Dendritic cell treated with granulocyte-macrophage colony-stimulating factor and Interleukin-4, amounts not matched to agents 40 ng/mL and 50 ng/mL, for 4 days (primary cell): ENCODE measurements around the gene IGFBP5.

Experiments
- H3K27ac Mint-ChIP-seq: one replicate; pipeline ENCODE4 v1.8.0; 2022; ENCODE audit warnings: mild to moderate bottlenecking, mixed read lengths
- H3K27me3 Mint-ChIP-seq: one replicate; pipeline ENCODE4 v1.8.0; 2022; ENCODE audit warnings: mild to moderate bottlenecking, mixed read lengths
- H3K36me3 Mint-ChIP-seq: one replicate; pipeline ENCODE4 v1.8.0; 2022; ENCODE audit warnings: low read depth, mixed read lengths
- H3K4me1 Mint-ChIP-seq: one replicate; pipeline ENCODE4 v1.8.0; 2022; ENCODE audit warnings: low read depth, mixed read lengths
- H3K4me3 Mint-ChIP-seq: one replicate; pipeline ENCODE4 v1.8.0; 2022; ENCODE audit warnings: mild to moderate bottlenecking, moderate library complexity, mixed read lengths
- H3K9me3 Mint-ChIP-seq: one replicate; pipeline ENCODE4 v1.8.0; 2022; ENCODE audit warnings: mixed read lengths
- intact Hi-C: fragments of 100-400 bp; cut with micrococcal nuclease; formaldehyde crosslinking; loops from one replicate; pipeline ENCODE4 v1.15.0; 2022

The IGFBP5 gene

GRCh38 chr2:216649574-216649973, 45.8 kb downstream of the IGFBP5 start:
- Mint-ChIP-seq H3K27me3 (peaks cover 2% of the 10 kb centered on the region), H3K9me3 (no peaks in the 10 kb centered on the region), H3K36me3 (no peaks in the 10 kb centered on the region), H3K4me1 (no peaks in the 10 kb centered on the region), H3K4me3 (no peak overlapping the region), H3K27ac (no peak overlapping the region)
- intact Hi-C loops: no loop called here

GRCh38 chr2:216648105-216648504, 47.2 kb downstream of the IGFBP5 start:
- no peak overlapping the region for H3K27ac Mint-ChIP-seq
- no peaks in the 10 kb centered on the region for H3K36me3 Mint-ChIP-seq
- H3K4me1 Mint-ChIP-seq: no peaks in the 10 kb centered on the region
- H3K4me3 Mint-ChIP-seq: no peak overlapping the region
- no peaks in the 10 kb centered on the region for H3K9me3 Mint-ChIP-seq
- peaks cover 2% of the 10 kb centered on the region for H3K27me3 Mint-ChIP-seq
- intact Hi-C loops: no loop called here

GRCh38 chr2:216646116-216646515, 49.2 kb downstream of the IGFBP5 start:
- Mint-ChIP-seq H3K9me3 (no peaks in the 10 kb centered on the region), H3K4me3 (no peak overlapping the region), H3K27me3 (no peaks in the 10 kb centered on the region), H3K36me3 (no peaks in the 10 kb centered on the region), H3K4me1 (no peaks in the 10 kb centered on the region), H3K27ac (no peak overlapping the region)
- intact Hi-C loops: no loop called here

GRCh38 chr2:216645636-216645950, 49.8 kb downstream of the IGFBP5 start:
- H3K36me3 Mint-ChIP-seq: no peaks in the 10 kb centered on the region
- intact Hi-C loops: no loop called here

GRCh38 chr2:216644842-216645635, 50.3 kb downstream of the IGFBP5 start:
- no peaks in the 10 kb centered on the region for H3K4me1 Mint-ChIP-seq
- no peak overlapping the region for H3K27ac Mint-ChIP-seq
- H3K36me3 Mint-ChIP-seq: no peaks in the 10 kb centered on the region
- no peak overlapping the region for H3K4me3 Mint-ChIP-seq
- H3K9me3 Mint-ChIP-seq: no peaks in the 10 kb centered on the region
- intact Hi-C loops: no loop called here
- peaks cover under 1% of the 10 kb centered on the region for H3K27me3 Mint-ChIP-seq

More at GRCh38 chr2:216645636-216645950, 49.8 kb downstream of the IGFBP5 start:
- Mint-ChIP-seq H3K9me3 (no peaks in the 10 kb centered on the region), H3K27me3 (no peaks in the 10 kb centered on the region), H3K4me3 (no peak overlapping the region), H3K4me1 (no peaks in the 10 kb centered on the region), H3K27ac (no peak overlapping the region)

- Mint-ChIP-seq H3K27me3 (peaks cover 3% of the 10 kb centered on the region), H3K4me1 (no peaks in the 10 kb centered on the region), H3K4me3 (no peak overlapping the region), H3K27ac (no peak overlapping the region), H3K36me3 (no peaks in the 10 kb centered on the region), H3K9me3 (no peaks in the 10 kb centered on the region)
- intact Hi-C loops: no loop called here
These were observed 51.2 kb downstream of the IGFBP5 start for GRCh38 chr2:216643986-216644659.

- Mint-ChIP-seq H3K36me3 (no peaks in the 10 kb centered on the region), H3K4me3 (no peak overlapping the region), H3K4me1 (peaks cover 45% of the 10 kb centered on the region), H3K27ac (no peak overlapping the region), H3K27me3 (peaks cover 49% of the 10 kb centered on the region), H3K9me3 (no peaks in the 10 kb centered on the region)
- intact Hi-C loops: no loop called here
These were observed 57.9 kb downstream of the IGFBP5 start for GRCh38 chr2:216637472-216637871.

- peaks cover 45% of the 10 kb centered on the region for H3K4me1 Mint-ChIP-seq
- H3K9me3 Mint-ChIP-seq: no peaks in the 10 kb centered on the region
- intact Hi-C loops: no loop called here
- peaks cover 55% of the 10 kb centered on the region for H3K27me3 Mint-ChIP-seq
- H3K36me3 Mint-ChIP-seq: no peaks in the 10 kb centered on the region
- no peak overlapping the region for H3K4me3 Mint-ChIP-seq
- no peak overlapping the region for H3K27ac Mint-ChIP-seq
These were observed 58.5 kb downstream of the IGFBP5 start for GRCh38 chr2:216636551-216637450.

GRCh38 chr2:216635701-216636550, 59.4 kb downstream of the IGFBP5 start:
- no peaks in the 10 kb centered on the region for H3K9me3 Mint-ChIP-seq
- no peak overlapping the region for H3K27ac Mint-ChIP-seq
- H3K4me1 Mint-ChIP-seq: peaks cover 45% of the 10 kb centered on the region
- no peaks in the 10 kb centered on the region for H3K36me3 Mint-ChIP-seq
- H3K4me3 Mint-ChIP-seq: no peak overlapping the region
- H3K27me3 Mint-ChIP-seq: peaks cover 64% of the 10 kb centered on the region
- intact Hi-C loops: no loop called here

- H3K36me3 Mint-ChIP-seq: no peaks in the 10 kb centered on the region
- no peak overlapping the region for H3K4me3 Mint-ChIP-seq
- H3K9me3 Mint-ChIP-seq: no peaks in the 10 kb centered on the region
- H3K27ac Mint-ChIP-seq: no peak overlapping the region
- peaks cover 45% of the 10 kb centered on the region for H3K4me1 Mint-ChIP-seq
- H3K27me3 Mint-ChIP-seq: peaks cover 66% of the 10 kb centered on the region
- intact Hi-C loops: no loop called here
These were observed 60.2 kb downstream of the IGFBP5 start for GRCh38 chr2:216635171-216635570.

GRCh38 chr2:216634370-216635148, 60.8 kb downstream of the IGFBP5 start:
- Mint-ChIP-seq H3K4me1 (peaks cover 45% of the 10 kb centered on the region), H3K36me3 (no peaks in the 10 kb centered on the region)

GRCh38 chr2:216633616-216634369, 61.6 kb downstream of the IGFBP5 start:
- Mint-ChIP-seq H3K4me3 (peak overlapping the region; percentile 68), H3K9me3 (no peaks in the 10 kb centered on the region), H3K27ac (no peak overlapping the region), H3K36me3 (no peaks in the 10 kb centered on the region), H3K27me3 (peaks cover 69% of the 10 kb centered on the region), H3K4me1 (peaks cover 45% of the 10 kb centered on the region)
- intact Hi-C loops: no loop called here

More at GRCh38 chr2:216634370-216635148, 60.8 kb downstream of the IGFBP5 start:
- Mint-ChIP-seq H3K9me3 (no peaks in the 10 kb centered on the region), H3K27ac (no peak overlapping the region), H3K27me3 (peaks cover 68% of the 10 kb centered on the region), H3K4me3 (no peak overlapping the region)
- intact Hi-C loops: no loop called here
